Lower lobe of right lung (tissue), 2 donors: ENCODE measurements around the gene BRIP1. TPM values are rescaled to one million over a fixed set of nuclear protein-coding genes. Genes with fewer than 3 reads are reported as not detected.

ENCODE experiments used
- ATAC-seq, 2 donors: fragments of 200-7000 bp; cut with Tn5 transposase; one replicate each; pipeline ENCODE4 v1.9.1; 2020 to 2022; ENCODE audit warnings: mild to moderate bottlenecking in 2 of 2, moderate library complexity in 2 of 2
- DNase-seq: peaks from one replicate; pipeline ENCODE4 v3.0.0-alpha.2; 2020
- H3K27ac ChIP-seq: fragments of 200-600 bp; one replicate; pipeline ENCODE4 v1.8.0; 2022
- H3K27me3 ChIP-seq: fragments of 200-600 bp; one replicate; pipeline ENCODE4 v1.8.0; 2022; ENCODE audit warnings: low read depth
- H3K36me3 ChIP-seq: fragments of 200-600 bp; one replicate; pipeline ENCODE4 v1.8.0; 2022; ENCODE audit warnings: mild to moderate bottlenecking
- H3K4me1 ChIP-seq: fragments of 200-600 bp; one replicate; pipeline ENCODE4 v1.8.0; 2022
- H3K4me3 ChIP-seq: fragments of 200-600 bp; one replicate; pipeline ENCODE4 v1.8.0; 2022; ENCODE audit warnings: mild to moderate bottlenecking
- H3K9me3 ChIP-seq: fragments of 200-600 bp; one replicate; pipeline ENCODE4 v1.8.0; 2022
- CTCF ChIP-seq: fragments of 200-600 bp; IDR thresholded peaks from one replicate; pipeline ENCODE4 v1.8.0; 2022; ENCODE audit warnings: antibody characterized with exemption, mild to moderate bottlenecking
- intact Hi-C: fragments of 100-400 bp; cut with DNase I; formaldehyde crosslinking; loops from one replicate; pipeline ENCODE4 v1.11.0; 2022
- total RNA-seq: library from RNA; stranded (reverse); fragmentation: NEBNext Ultra II Directional; extraction: Animal tissue kit (Norgen Biotek cat#: 25700); gene quantifications from one replicate; pipeline ENCODE4 v1.2.1, GENCODE V29; 2021
- donor health status: DM: no; HTN: yes; CAD: no; lungs with severe emphysema.

The BRIP1 gene
- total RNA-seq, 1 donor from 2014 or later, result 0.83 TPM

GRCh38 chr17:61766520-61766919, 96.8 kb downstream of the BRIP1 start:
- intact Hi-C loops, result no loop called here
- no peak overlapping the region for H3K27ac ChIP-seq
- no peaks in the 10 kb centered on the region for H3K27me3 ChIP-seq
- H3K9me3 ChIP-seq, result peaks cover 15% of the 10 kb centered on the region
- ATAC-seq (no peak), DNase-seq (no peak)
- no peaks in the 10 kb centered on the region for H3K4me1 ChIP-seq
- TF ChIP-seq CTCF, result no peak
- no peaks in the 10 kb centered on the region for H3K36me3 ChIP-seq
- no peak overlapping the region for H3K4me3 ChIP-seq

- ATAC-seq (no peak), DNase-seq (no peak)
- Histone ChIP-seq H3K4me3 (no peak overlapping the region), H3K36me3 (no peaks in the 10 kb centered on the region), H3K9me3 (no peaks in the 10 kb centered on the region), H3K27me3 (no peaks in the 10 kb centered on the region), H3K27ac (no peak overlapping the region), H3K4me1 (no peaks in the 10 kb centered on the region)
- no peak for TF ChIP-seq CTCF
- intact Hi-C loops, result no loop called here
Measured at GRCh38 chr17:61764846-61765245, 98.5 kb downstream of the BRIP1 start.

- H3K36me3 ChIP-seq, result no peaks in the 10 kb centered on the region
- H3K4me3 ChIP-seq, result no peak overlapping the region
- H3K4me1 ChIP-seq, result no peaks in the 10 kb centered on the region
- DNase-seq (no peak), ATAC-seq (no peak)
- H3K27ac ChIP-seq, result no peak overlapping the region
- intact Hi-C loops, result no loop called here
- no peaks in the 10 kb centered on the region for H3K27me3 ChIP-seq
- no peak for TF ChIP-seq CTCF
- H3K9me3 ChIP-seq, result no peaks in the 10 kb centered on the region
Measured at GRCh38 chr17:61761827-61762226, 101.5 kb downstream of the BRIP1 start.

- ATAC-seq, result no peak
- no peaks in the 10 kb centered on the region for H3K27me3 ChIP-seq
- no peaks in the 10 kb centered on the region for H3K9me3 ChIP-seq
- H3K4me3 ChIP-seq, result no peak overlapping the region
- intact Hi-C loops, result no loop called here
- H3K36me3 ChIP-seq, result no peaks in the 10 kb centered on the region
- TF ChIP-seq CTCF, result no peak
- no peak overlapping the region for H3K27ac ChIP-seq
- no peaks in the 10 kb centered on the region for H3K4me1 ChIP-seq
- DNase-seq, result no peak
Measured at GRCh38 chr17:61759362-61759761, 104.0 kb downstream of the BRIP1 start.

GRCh38 chr17:61758430-61758829, 104.9 kb downstream of the BRIP1 start:
- Histone ChIP-seq H3K36me3 (no peaks in the 10 kb centered on the region), H3K4me1 (no peaks in the 10 kb centered on the region), H3K9me3 (no peaks in the 10 kb centered on the region), H3K27me3 (no peaks in the 10 kb centered on the region), H3K27ac (no peak overlapping the region), H3K4me3 (no peak overlapping the region)
- intact Hi-C loops, result no loop called here
- ATAC-seq, result no peak
- no peak for TF ChIP-seq CTCF
- no peak for DNase-seq

- DNase-seq (no peak), ATAC-seq (no peak)
- intact Hi-C loops, result no loop called here
- Histone ChIP-seq H3K4me1 (no peaks in the 10 kb centered on the region), H3K27me3 (no peaks in the 10 kb centered on the region), H3K9me3 (no peaks in the 10 kb centered on the region), H3K4me3 (no peak overlapping the region), H3K27ac (no peak overlapping the region), H3K36me3 (no peaks in the 10 kb centered on the region)
- TF ChIP-seq CTCF, result no peak
Measured at GRCh38 chr17:61757168-61757567, 106.2 kb downstream of the BRIP1 start.
